ENCODE data around the gene KLF2. TPM values are rescaled to one million over a fixed set of nuclear protein-coding genes. Genes with fewer than 3 reads are reported as not detected.

Gene KLF2
- total RNA-seq, 4 donors from 2014 or later = 64.9 to 74.1 (median 68.5) TPM

DNA sequence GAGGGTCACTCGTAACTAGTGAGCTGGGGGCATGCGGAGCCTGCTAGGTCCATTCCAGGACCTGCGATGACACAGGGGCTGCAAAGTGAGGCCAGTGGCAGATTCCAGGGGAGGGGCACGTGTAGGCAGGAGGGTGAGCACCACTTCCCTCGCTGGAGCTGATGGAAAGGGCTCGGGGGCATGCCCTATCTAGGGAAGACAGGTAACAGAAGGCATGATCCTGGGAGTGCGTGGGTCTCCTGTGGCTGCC lies 51.2 kb downstream of the KLF2 start:
- Histone ChIP-seq H3K4me3 (no peak overlapping the region), H3K4me1 (peaks cover 38 to 62% (median 51%) of the 10 kb centered on the region in 4 donors), H3K36me3 (peaks cover 16 to 57% (median 46%) of the 10 kb centered on the region in 4 donors), H3K27ac (replicated peaks in 1 of 4) (no peak overlapping the region), H3K27me3 (no peaks in the 10 kb centered on the region), H3K9me3 (no peaks in the 10 kb centered on the region)
- intact Hi-C loops (cut with DNase I) = no loop called here
- DNase-seq (ENCODE audit: extremely low spot score) = no peak
- WGBS = 98% methylated on average over 5 of the region's 7 CpGs
- TF ChIP-seq POLR2A (IDR thresholded peaks at IDR 0.05; ENCODE audit: low read depth) = no peak

DNA sequence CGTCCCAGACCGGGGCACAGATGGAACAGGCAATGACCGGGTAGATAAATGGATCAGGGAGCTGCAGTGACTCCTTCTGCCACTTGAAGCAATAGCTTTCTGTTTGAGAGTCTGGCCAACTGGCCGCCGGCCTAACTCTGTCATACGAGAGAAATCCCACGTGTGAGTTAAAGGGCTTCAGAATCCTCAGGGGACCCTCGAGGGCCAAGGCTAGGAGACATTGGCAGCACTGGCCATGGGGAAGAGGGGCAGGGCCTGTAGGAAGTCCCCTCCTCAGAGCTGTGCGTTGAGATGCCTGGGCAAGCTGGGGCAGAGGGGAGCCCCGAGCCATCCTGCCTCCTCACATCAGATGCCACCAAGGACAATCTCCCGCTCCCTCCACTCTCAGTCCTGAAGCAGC lies 51.6 kb downstream of the KLF2 start:
- WGBS = 70% methylated on average over 3 of the region's 11 CpGs
- Histone ChIP-seq H3K36me3 (peaks cover 16 to 57% (median 46%) of the 10 kb centered on the region in 4 donors), H3K4me3 (no peak overlapping the region), H3K27ac (replicated peaks in 1 of 4) (peak overlapping the region in 2 of 4 donors; percentile 14 to 34), H3K4me1 (peaks cover 38 to 62% (median 52%) of the 10 kb centered on the region in 4 donors), H3K9me3 (no peaks in the 10 kb centered on the region), H3K27me3 (no peaks in the 10 kb centered on the region)
- TF ChIP-seq POLR2A (IDR thresholded peaks at IDR 0.05; ENCODE audit: low read depth) (no peak), POLR2AphosphoS5 (IDR thresholded peaks at IDR 0.05) (no peak), CTCF (IDR thresholded peaks at IDR 0.05) (no peak), EP300 (IDR thresholded peaks at IDR 0.05) (no peak)
- intact Hi-C loops (cut with DNase I) = no loop called here
- DNase-seq (ENCODE audit: extremely low spot score) = no peak

- peak overlapping the region in 2 of 4 donors; percentile 14 to 34 for H3K27ac ChIP-seq (replicated peaks in 1 of 4)
- no peaks in the 10 kb centered on the region for H3K9me3 ChIP-seq
- 88% methylated on average over 5 of the region's 18 CpGs for WGBS
- no peak for DNase-seq (ENCODE audit: extremely low spot score)
- H3K4me3 ChIP-seq = no peak overlapping the region
- H3K4me1 ChIP-seq = peaks cover 38 to 62% (median 53%) of the 10 kb centered on the region in 4 donors
- intact Hi-C loops (cut with DNase I) = no loop called here
- TF ChIP-seq POLR2AphosphoS5 (IDR thresholded peaks at IDR 0.05) = no peak
- TF ChIP-seq EP300 (IDR thresholded peaks at IDR 0.05) = no peak
- peak in 1 of 3 experiments; percentile 24 for TF ChIP-seq CTCF (IDR thresholded peaks at IDR 0.05)
- TF ChIP-seq POLR2A (IDR thresholded peaks at IDR 0.05; ENCODE audit: low read depth) = no peak
- H3K27me3 ChIP-seq = no peaks in the 10 kb centered on the region
- peaks cover 16 to 55% (median 45%) of the 10 kb centered on the region in 4 donors for H3K36me3 ChIP-seq
Measured at GRCh38 chr19:16376649-16377048, 52.0 kb downstream of the KLF2 start.

- intact Hi-C loops (cut with DNase I) = no loop called here
- no peak overlapping the region for H3K4me3 ChIP-seq
- 100% methylated on average over 9 of the region's 9 CpGs for WGBS
- no peak for DNase-seq (ENCODE audit: extremely low spot score)
- peaks cover 38 to 62% (median 53%) of the 10 kb centered on the region in 4 donors for H3K4me1 ChIP-seq
- TF ChIP-seq POLR2A (IDR thresholded peaks at IDR 0.05; ENCODE audit: low read depth) = no peak
- H3K27me3 ChIP-seq = no peaks in the 10 kb centered on the region
- H3K27ac ChIP-seq (replicated peaks in 1 of 4) = no peak overlapping the region
- H3K36me3 ChIP-seq = peaks cover 16 to 53% (median 44%) of the 10 kb centered on the region in 4 donors
- H3K9me3 ChIP-seq = no peaks in the 10 kb centered on the region
Measured at GRCh38 chr19:16377521-16377920, 52.9 kb downstream of the KLF2 start.

Other genes starting within 250 kb of the KLF2 start
- gene TPM4, start 248.3 kb upstream of the KLF2 start, total RNA-seq = 100 to 1,000 TPM; 378 to 445 (median 414) TPM
- gene RAB8A, start 212.9 kb upstream of the KLF2 start, total RNA-seq = 10 to 100 TPM; 37.9 to 56.4 (median 42.9) TPM
- gene HSH2D, start 181.1 kb upstream of the KLF2 start, total RNA-seq = under 1 TPM in 3 of 4 donors, not detected in 1; 0.52 to 0.83 (median 0.75) TPM
- not detected for gene CIB3, start 151.3 kb upstream of the KLF2 start, total RNA-seq
- gene FAM32A, start 139.4 kb upstream of the KLF2 start, total RNA-seq = 100 to 1,000 TPM in 3 of 4 donors, 10 to 100 TPM in 1; 83.5 to 104 (median 103) TPM
- 100 to 1,000 TPM in 2 of 4 donors, 10 to 100 TPM in 2; 63.1 to 115 (median 98.6) TPM for gene AP1M1, start 126.9 kb upstream of the KLF2 start, total RNA-seq
- 10 to 100 TPM; 14.2 to 30.8 (median 18.0) TPM for gene EPS15L1, start 147.1 kb downstream of the KLF2 start, total RNA-seq
- gene CALR3, start 171.3 kb downstream of the KLF2 start, total RNA-seq = not detected
- gene C19orf44, start 171.6 kb downstream of the KLF2 start, total RNA-seq = 10 to 100 TPM in 1 of 4 donors, 1 to 10 TPM in 3; 7.0 to 10.4 (median 8.5) TPM
- 10 to 100 TPM in 3 of 4 donors, 1 to 10 TPM in 1; 9.1 to 18.0 (median 12.9) TPM for gene CHERP, start 217.6 kb downstream of the KLF2 start, total RNA-seq
- 10 to 100 TPM; 22.8 to 39.7 (median 34.0) TPM for gene SLC35E1, start 247.6 kb downstream of the KLF2 start, total RNA-seq